SK-N-SH (cell line): ENCODE measurements around the gene NTM. TPM values are rescaled to one million over a fixed set of nuclear protein-coding genes. Genes with fewer than 3 reads are reported as not detected.

ENCODE experiments used
- CTCF ChIA-PET: fragments of 300-600, 350-600 bp; formaldehyde crosslinking; extraction: SDS; loops from one replicate; lab custom pipeline; 2021; lab: Yijun Ruan, JAX
- POLR2A ChIA-PET: fragments of 350-600 bp; sonication (Branson Sonifier 250); formaldehyde crosslinking; extraction: SDS; loops from one replicate; lab custom pipeline; 2020; ENCODE audit warnings: antibody characterized with exemption, inconsistent platforms; lab: Yijun Ruan, JAX
- DNase-seq: peaks from one replicate; pipeline ENCODE4 v3.0.0; 2012
- H2AFZ ChIP-seq: fragments of 200-600 bp; sonication (generic); 2 replicates; pipeline ENCODE4 v1.8.1; 2016; ENCODE audit warnings: antibody characterized with exemption, mild to moderate bottlenecking, low read depth
- H3F3A ChIP-seq: fragments of 200-600 bp; sonication (generic); replicated peaks from 2 replicates; pipeline ENCODE3; 2016; ENCODE audit warnings: antibody characterized with exemption, mild to moderate bottlenecking; ENCODE audit not compliant: insufficient read depth
- H3K27ac ChIP-seq, 2 experiments: fragments of 200-500 bp in 1 of 2; fragments of 200-600 bp in 1 of 2; sonication (Bioruptor generic) in 1 of 2; sonication (generic), shearing (Covaris generic) in 1 of 2; 2 replicates each; pipeline versions ENCODE4 v1.5.1 to v1.6.1; 2014 to 2016; ENCODE audit warnings: low read depth in 2 of 2, inconsistent platforms in 1 of 2, low read length in 1 of 2, mild to moderate bottlenecking in 1 of 2, mixed read lengths in 1 of 2
- H3K27me3 ChIP-seq: fragments of 200-600 bp; sonication (generic), shearing (Covaris generic); 2 replicates; pipeline ENCODE4 v1.6.1; 2016; ENCODE audit warnings: mixed run types; ENCODE audit not compliant: insufficient read depth
- H3K36me3 ChIP-seq, 2 experiments: fragments of 200-500 bp in 1 of 2; fragments of 200-600 bp in 1 of 2; sonication (Bioruptor generic) in 1 of 2; sonication (generic) in 1 of 2; replicated peaks in 1 of 2; 2 replicates each; pipeline versions ENCODE3 to v1.5.1; 2014 to 2016; ENCODE audit warnings: low read length in 1 of 2, mild to moderate bottlenecking in 1 of 2; ENCODE audit not compliant: insufficient read depth in 2 of 2, control insufficient read depth in 1 of 2
- H3K4me1 ChIP-seq, 2 experiments: fragments of 200-500 bp in 1 of 2; fragments of 200-600 bp in 1 of 2; sonication (Bioruptor generic) in 1 of 2; sonication (generic), shearing (Covaris generic) in 1 of 2; 2 replicates each; pipeline versions ENCODE4 v1.5.1 to v1.6.1; 2014 to 2016; ENCODE audit warnings: low read depth in 1 of 2, low read length in 1 of 2, mixed run types in 1 of 2; ENCODE audit not compliant: insufficient read depth in 2 of 2, control insufficient read depth in 1 of 2
- H3K4me2 ChIP-seq: fragments of 200-600 bp; sonication (generic), shearing (Covaris generic); 2 replicates; pipeline ENCODE4 v1.6.1; 2017; ENCODE audit warnings: mixed run types
- H3K4me3 ChIP-seq, 2 experiments: fragments of 200-500 bp in 1 of 2; fragments of 200-600 bp in 1 of 2; sonication (Bioruptor generic) in 1 of 2; sonication (generic), shearing (Covaris generic) in 1 of 2; 2 replicates each; pipeline versions ENCODE4 v1.5.1 to v1.8.1; 2014 to 2016; ENCODE audit warnings: low read depth in 2 of 2, inconsistent platforms in 1 of 2, low read length in 1 of 2, mild to moderate bottlenecking in 1 of 2, mixed read lengths in 1 of 2, moderate library complexity in 1 of 2
- H3K79me2 ChIP-seq: fragments of 200-600 bp; sonication (generic); 2 replicates; pipeline ENCODE4 v1.8.1; 2017; ENCODE audit warnings: mild to moderate bottlenecking; ENCODE audit not compliant: insufficient read depth
- H3K9ac ChIP-seq: fragments of 200-600 bp; sonication (generic); 2 replicates; pipeline ENCODE4 v1.6.1; 2017; ENCODE audit warnings: mixed run types
- H3K9me2 ChIP-seq: fragments of 200-600 bp; sonication (generic); 2 replicates; pipeline ENCODE4 v1.6.1; 2017; ENCODE audit warnings: mixed run types
- H3K9me3 ChIP-seq: fragments of 200-600 bp; sonication (generic); 2 replicates; pipeline ENCODE4 v1.6.1; 2017; ENCODE audit warnings: mixed run types, mild to moderate bottlenecking, moderate library complexity
- H4K20me1 ChIP-seq: fragments of 200-600 bp; sonication (generic); 2 replicates; pipeline ENCODE4 v1.6.1; 2017; ENCODE audit warnings: mild to moderate bottlenecking, mixed run types; ENCODE audit not compliant: insufficient read depth
- CHD2 ChIP-seq: fragments of 150-350 bp; IDR thresholded peaks from 2 replicates; pipeline ENCODE4 v1.6.1; 2018; ENCODE audit warnings: low read length; ENCODE audit not compliant: partially characterized antibody
- ELF1 ChIP-seq: IDR thresholded peaks from 2 replicates; pipeline ENCODE4 v1.4.0; 2012
- EP300 ChIP-seq, 2 experiments: IDR thresholded peaks; 2 replicates each; pipeline versions ENCODE4 v1.4.0 to v1.6.1; 2012; ENCODE audit warnings: borderline replicate concordance in 1 of 2, low read depth in 1 of 2, low read length in 1 of 2
- EZH2phosphoT487 ChIP-seq: fragments of 200-600 bp; sonication (generic); IDR thresholded peaks from 2 replicates; pipeline ENCODE4 v1.6.1; 2017; ENCODE audit warnings: low read depth, mixed run types, mild to moderate bottlenecking, antibody characterized with exemption, moderate library complexity, borderline replicate concordance
- FOSL2 ChIP-seq: IDR thresholded peaks from 2 replicates; pipeline ENCODE4 v1.4.0; 2012; ENCODE audit warnings: low read depth, mild to moderate bottlenecking, moderate library complexity, borderline replicate concordance
- FOXM1 ChIP-seq: IDR thresholded peaks from 2 replicates; pipeline ENCODE4 v1.4.0; 2012; ENCODE audit warnings: low read depth, mild to moderate bottlenecking
- GATA2 ChIP-seq: sonication (generic); formaldehyde crosslinking; IDR thresholded peaks from 2 replicates; pipeline ENCODE4 v1.5.0; 2020; ENCODE audit warnings: mild to moderate bottlenecking, missing genetic modification reagents
- JUND ChIP-seq: IDR thresholded peaks from 2 replicates; pipeline ENCODE4 v1.4.0; 2012
- MEF2A ChIP-seq: IDR thresholded peaks from 2 replicates; pipeline ENCODE4 v1.4.0; 2012; ENCODE audit warnings: low read depth, borderline replicate concordance
- MXI1 ChIP-seq: IDR thresholded peaks from 2 replicates; pipeline ENCODE4 v1.6.1; 2012; ENCODE audit warnings: mild to moderate bottlenecking, low read depth, low read length, improper control_type of control experiment
- NRF1 ChIP-seq: IDR thresholded peaks from 2 replicates; pipeline ENCODE4 v1.6.1; 2012; ENCODE audit warnings: low read depth, mild to moderate bottlenecking, low read length
- POLR2AphosphoS5 ChIP-seq: IDR thresholded peaks from 2 replicates; pipeline ENCODE4 v1.6.1; 2012; ENCODE audit warnings: low read depth, low read length
- RAD21 ChIP-seq: IDR thresholded peaks from 2 replicates; pipeline ENCODE4 v1.6.1; 2012; ENCODE audit warnings: mild to moderate bottlenecking, low read length
- RCOR1 ChIP-seq: fragments of 150-350 bp; IDR thresholded peaks from 2 replicates; pipeline ENCODE4 v1.6.1; 2017; ENCODE audit warnings: antibody characterized with exemption, low read length
- RFX5 ChIP-seq: IDR thresholded peaks from 2 replicates; pipeline ENCODE4 v1.6.1; 2012; ENCODE audit warnings: mild to moderate bottlenecking, improper control_type of control experiment, low read length
- RXRA ChIP-seq: IDR thresholded peaks from 2 replicates; pipeline ENCODE4 v1.4.0; 2012; ENCODE audit warnings: low read depth, mild to moderate bottlenecking, borderline replicate concordance
- SIN3A ChIP-seq: IDR thresholded peaks from 2 replicates; pipeline ENCODE4 v1.6.1; 2012; ENCODE audit warnings: low read depth, mild to moderate bottlenecking, low read length, moderate library complexity, borderline replicate concordance
- TAF1 ChIP-seq: IDR thresholded peaks from 2 replicates; pipeline ENCODE4 v1.6.1; 2012; ENCODE audit warnings: low read depth, mild to moderate bottlenecking, low read length, moderate library complexity, borderline replicate concordance
- TCF12 ChIP-seq: IDR thresholded peaks from 2 replicates; pipeline ENCODE4 v1.4.0; 2012
- TEAD4 ChIP-seq: IDR thresholded peaks from 2 replicates; pipeline ENCODE4 v1.4.0; 2012; ENCODE audit warnings: mild to moderate bottlenecking, borderline replicate concordance; ENCODE audit not compliant: insufficient read depth
- YY1 ChIP-seq: IDR thresholded peaks from 2 replicates; pipeline ENCODE4 v1.4.0; 2012; ENCODE audit warnings: low read depth, mild to moderate bottlenecking
- WGBS: methylation state at CpG from one replicate; pipeline ENCODE4 v1.1.6; 2017; ENCODE audit warnings: low lambda C conversion rate; 5-methylcytosine and 5-hydroxymethylcytosine counted together
- polyA plus RNA-seq, 3 experiments: library from polyadenylated mRNA; depleted of rRNA; stranded (reverse); fragments of >200 nt; gene quantifications; 2 replicates each; pipeline ENCODE4 v1.2.3, GENCODE V29; 2012
- TF ChIP-seq, protein P1 (sequence below): fragments of 200-600 bp; sonication (generic); IDR thresholded peaks from 2 replicates; pipeline ENCODE4 v1.6.1; 2017; ENCODE audit warnings: antibody characterized with exemption, mild to moderate bottlenecking, moderate library complexity
- TF ChIP-seq, protein P2 (sequence below): IDR thresholded peaks from 2 replicates; pipeline ENCODE4 v1.6.1; 2012; ENCODE audit warnings: mild to moderate bottlenecking, low read depth, low read length, moderate library complexity

NTM gene
- polyA plus RNA-seq, 1 of the 3 experiments (the other 2 are of a cell fraction) = 20.0 TPM

DNA sequence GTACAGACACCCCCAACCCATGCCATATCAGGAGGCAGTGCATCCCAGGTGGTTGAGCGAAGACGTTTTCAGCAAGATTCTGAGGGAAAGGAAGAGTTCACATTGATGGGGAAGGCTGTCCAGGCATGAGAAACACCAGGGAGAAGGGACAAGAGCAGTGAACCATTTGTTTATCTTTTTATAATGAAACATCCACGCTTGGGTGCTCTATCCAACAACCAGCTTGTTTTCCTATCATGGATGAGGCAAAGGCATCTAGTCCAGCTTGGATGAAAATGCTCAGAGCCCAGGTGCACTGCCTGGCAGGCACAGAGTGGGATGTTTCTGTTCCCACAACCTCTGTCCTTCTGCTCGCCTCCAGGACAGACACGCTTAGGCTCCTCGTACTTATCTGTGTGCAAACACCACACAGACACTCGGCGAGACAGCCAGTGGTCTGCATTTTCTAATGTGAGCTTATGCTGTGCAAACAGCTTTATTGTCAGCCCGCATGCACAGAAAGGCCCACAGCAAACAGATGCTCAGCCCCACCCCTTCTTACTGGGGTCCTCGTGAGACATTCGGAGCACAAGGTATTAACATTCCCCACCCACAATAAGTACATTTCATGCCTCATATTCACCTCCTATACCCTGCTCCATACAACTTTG, 45.4 kb upstream of the NTM start:
- H3K27me3 ChIP-seq = no peaks in the 10 kb centered on the region
- no peaks in the 10 kb centered on the region for H3K36me3 ChIP-seq
- ChIA-PET CTCF (no interaction called here), POLR2A (no interaction called here)
- no peaks in the 10 kb centered on the region for H3K9me3 ChIP-seq
- no peaks in the 10 kb centered on the region for H4K20me1 ChIP-seq
- H3K27ac ChIP-seq = no peak overlapping the region
- H3K79me2 ChIP-seq = no peaks in the 10 kb centered on the region
- WGBS = 39% methylated on average over 9 of the region's 11 CpGs
- H3K4me2 ChIP-seq = no peak overlapping the region
- H3K4me1 ChIP-seq = no peaks in the 10 kb centered on the region; a peak in 1 of 4 replicates
- TF ChIP-seq RCOR1 (no peak), RFX5 (no peak), GATA2 (CRISPR knock-in tag) (no peak), MEF2A (no peak), FOXM1 (no peak), SIN3A (no peak), TEAD4 (no peak), POLR2AphosphoS5 (no peak), TAF1 (no peak), ELF1 (no peak), RAD21 (no peak), CHD2 (no peak), MXI1 (no peak), FOSL2 (no peak)
- TF ChIP-seq, protein P1, sequence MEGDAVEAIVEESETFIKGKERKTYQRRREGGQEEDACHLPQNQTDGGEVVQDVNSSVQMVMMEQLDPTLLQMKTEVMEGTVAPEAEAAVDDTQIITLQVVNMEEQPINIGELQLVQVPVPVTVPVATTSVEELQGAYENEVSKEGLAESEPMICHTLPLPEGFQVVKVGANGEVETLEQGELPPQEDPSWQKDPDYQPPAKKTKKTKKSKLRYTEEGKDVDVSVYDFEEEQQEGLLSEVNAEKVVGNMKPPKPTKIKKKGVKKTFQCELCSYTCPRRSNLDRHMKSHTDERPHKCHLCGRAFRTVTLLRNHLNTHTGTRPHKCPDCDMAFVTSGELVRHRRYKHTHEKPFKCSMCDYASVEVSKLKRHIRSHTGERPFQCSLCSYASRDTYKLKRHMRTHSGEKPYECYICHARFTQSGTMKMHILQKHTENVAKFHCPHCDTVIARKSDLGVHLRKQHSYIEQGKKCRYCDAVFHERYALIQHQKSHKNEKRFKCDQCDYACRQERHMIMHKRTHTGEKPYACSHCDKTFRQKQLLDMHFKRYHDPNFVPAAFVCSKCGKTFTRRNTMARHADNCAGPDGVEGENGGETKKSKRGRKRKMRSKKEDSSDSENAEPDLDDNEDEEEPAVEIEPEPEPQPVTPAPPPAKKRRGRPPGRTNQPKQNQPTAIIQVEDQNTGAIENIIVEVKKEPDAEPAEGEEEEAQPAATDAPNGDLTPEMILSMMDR = no peak
- no peak overlapping the region for H2AFZ ChIP-seq
- H3K9me2 ChIP-seq = no peaks in the 10 kb centered on the region
- DNase-seq = no peak
- no peaks in the 10 kb centered on the region for H3F3A ChIP-seq
- H3K4me3 ChIP-seq = no peak overlapping the region
- H3K9ac ChIP-seq = no peak overlapping the region

DNA sequence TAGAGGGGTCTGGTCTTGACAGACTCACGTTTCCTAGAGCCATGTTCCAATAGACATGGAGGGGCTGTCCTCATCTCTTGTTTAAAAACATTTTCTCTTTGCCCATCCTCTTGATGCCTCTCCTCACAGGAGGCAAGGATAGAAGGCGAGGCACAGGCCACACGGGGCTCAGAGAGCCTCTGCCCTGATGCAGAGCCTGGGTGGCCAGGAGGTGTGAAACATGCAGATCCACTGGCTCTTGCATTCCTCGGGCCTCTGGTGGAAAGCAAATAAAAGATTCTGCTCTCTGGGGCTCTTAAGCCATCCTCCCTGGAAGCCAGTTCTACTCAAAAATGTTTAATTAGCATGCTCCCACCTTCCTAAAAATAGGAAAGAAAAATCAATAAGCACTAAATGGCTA, 43.6 kb upstream of the NTM start:
- H3K4me1 ChIP-seq = peaks cover 0 to 5% of the 10 kb centered on the region in 2 experiments; a peak in 1 of 4 replicates
- no peaks in the 10 kb centered on the region for H3K79me2 ChIP-seq
- H3K9ac ChIP-seq = no peak overlapping the region
- no peaks in the 10 kb centered on the region for H3K36me3 ChIP-seq
- POLR2A ChIA-PET = no interaction called here
- DNase-seq = no peak
- 5% methylated on average over 4 of the region's 4 CpGs for WGBS
- H3K4me2 ChIP-seq = no peak overlapping the region
- no peaks in the 10 kb centered on the region for H3K9me2 ChIP-seq
- TF ChIP-seq, protein P2, sequence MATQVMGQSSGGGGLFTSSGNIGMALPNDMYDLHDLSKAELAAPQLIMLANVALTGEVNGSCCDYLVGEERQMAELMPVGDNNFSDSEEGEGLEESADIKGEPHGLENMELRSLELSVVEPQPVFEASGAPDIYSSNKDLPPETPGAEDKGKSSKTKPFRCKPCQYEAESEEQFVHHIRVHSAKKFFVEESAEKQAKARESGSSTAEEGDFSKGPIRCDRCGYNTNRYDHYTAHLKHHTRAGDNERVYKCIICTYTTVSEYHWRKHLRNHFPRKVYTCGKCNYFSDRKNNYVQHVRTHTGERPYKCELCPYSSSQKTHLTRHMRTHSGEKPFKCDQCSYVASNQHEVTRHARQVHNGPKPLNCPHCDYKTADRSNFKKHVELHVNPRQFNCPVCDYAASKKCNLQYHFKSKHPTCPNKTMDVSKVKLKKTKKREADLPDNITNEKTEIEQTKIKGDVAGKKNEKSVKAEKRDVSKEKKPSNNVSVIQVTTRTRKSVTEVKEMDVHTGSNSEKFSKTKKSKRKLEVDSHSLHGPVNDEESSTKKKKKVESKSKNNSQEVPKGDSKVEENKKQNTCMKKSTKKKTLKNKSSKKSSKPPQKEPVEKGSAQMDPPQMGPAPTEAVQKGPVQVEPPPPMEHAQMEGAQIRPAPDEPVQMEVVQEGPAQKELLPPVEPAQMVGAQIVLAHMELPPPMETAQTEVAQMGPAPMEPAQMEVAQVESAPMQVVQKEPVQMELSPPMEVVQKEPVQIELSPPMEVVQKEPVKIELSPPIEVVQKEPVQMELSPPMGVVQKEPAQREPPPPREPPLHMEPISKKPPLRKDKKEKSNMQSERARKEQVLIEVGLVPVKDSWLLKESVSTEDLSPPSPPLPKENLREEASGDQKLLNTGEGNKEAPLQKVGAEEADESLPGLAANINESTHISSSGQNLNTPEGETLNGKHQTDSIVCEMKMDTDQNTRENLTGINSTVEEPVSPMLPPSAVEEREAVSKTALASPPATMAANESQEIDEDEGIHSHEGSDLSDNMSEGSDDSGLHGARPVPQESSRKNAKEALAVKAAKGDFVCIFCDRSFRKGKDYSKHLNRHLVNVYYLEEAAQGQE = no peak
- TF ChIP-seq FOSL2 (no peak), TAF1 (no peak), RFX5 (no peak), TEAD4 (no peak), EZH2phosphoT487 (no peak), JUND (no peak), NRF1 (no peak), ELF1 (no peak), FOXM1 (no peak), YY1 (no peak), RXRA (no peak), TCF12 (no peak), EP300 (IDR thresholded peaks at IDR 0.05; ENCODE audit: borderline replicate concordance in 1 of 2, low read depth in 1 of 2, low read length in 1 of 2) (no peak), GATA2 (CRISPR knock-in tag) (no peak), MEF2A (no peak)
- TF ChIP-seq, all 33 proteins: peak for 0
- Histone ChIP-seq H2AFZ (no peak overlapping the region), H3F3A (no peaks in the 10 kb centered on the region), H3K27me3 (no peaks in the 10 kb centered on the region), H3K4me3 (no peak overlapping the region), H4K20me1 (no peaks in the 10 kb centered on the region), H3K27ac (no peak overlapping the region), H3K9me3 (no peaks in the 10 kb centered on the region)
- CTCF ChIA-PET = no interaction called here
